Panc1 (cell line): ENCODE data around the gene CFAP20DC.

ENCODE experiments used
- POLR2AphosphoS5 ChIP-seq: IDR thresholded peaks from 2 replicates; pipeline ENCODE4 v1.6.1; 2012; ENCODE audit warnings: mild to moderate bottlenecking, low read depth, low read length, moderate library complexity
- TCF7L2 ChIP-seq: IDR thresholded peaks from 2 replicates; pipeline ENCODE4 v1.6.1; 2011; ENCODE audit warnings: mild to moderate bottlenecking, low read depth, low read length, inconsistent platforms
- TF ChIP-seq, protein P1 (sequence below): fragments of 450-650 bp; IDR thresholded peaks from 2 replicates; pipeline ENCODE4 v1.5.1; 2017; ENCODE audit warnings: mild to moderate bottlenecking
- TF ChIP-seq, protein P2 (sequence below), 2 experiments: IDR thresholded peaks; 2 replicates each; pipeline ENCODE4 v1.6.1; 2011 to 2012; ENCODE audit warnings: low read depth in 2 of 2, control low read depth in 1 of 2, low read length in 1 of 2, mild to moderate bottlenecking in 1 of 2, moderate library complexity in 1 of 2; ENCODE audit not compliant: insufficient read depth in 1 of 2

DNA sequence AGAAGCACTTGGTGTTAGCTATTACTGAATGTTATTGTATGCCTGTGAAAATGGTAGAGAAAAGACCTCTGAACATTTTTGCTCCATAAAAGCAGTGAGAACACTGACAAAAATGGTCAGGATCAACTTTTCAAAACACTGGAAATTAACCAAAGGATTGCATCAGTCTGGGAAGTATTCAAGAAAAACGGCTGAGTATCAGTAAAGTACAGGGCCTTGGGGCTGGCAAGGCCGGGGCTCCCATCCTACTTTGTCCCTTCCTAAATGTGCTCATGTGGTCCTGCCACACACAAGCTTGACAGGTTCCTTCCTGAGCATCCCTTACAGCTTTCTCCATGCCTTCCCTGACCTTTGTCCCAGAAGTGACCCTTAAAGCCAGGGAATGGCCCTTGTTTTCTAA, 84.0 kb downstream of the CFAP20DC start:
- TF ChIP-seq POLR2AphosphoS5 = no peak
- TF ChIP-seq, protein P1, sequence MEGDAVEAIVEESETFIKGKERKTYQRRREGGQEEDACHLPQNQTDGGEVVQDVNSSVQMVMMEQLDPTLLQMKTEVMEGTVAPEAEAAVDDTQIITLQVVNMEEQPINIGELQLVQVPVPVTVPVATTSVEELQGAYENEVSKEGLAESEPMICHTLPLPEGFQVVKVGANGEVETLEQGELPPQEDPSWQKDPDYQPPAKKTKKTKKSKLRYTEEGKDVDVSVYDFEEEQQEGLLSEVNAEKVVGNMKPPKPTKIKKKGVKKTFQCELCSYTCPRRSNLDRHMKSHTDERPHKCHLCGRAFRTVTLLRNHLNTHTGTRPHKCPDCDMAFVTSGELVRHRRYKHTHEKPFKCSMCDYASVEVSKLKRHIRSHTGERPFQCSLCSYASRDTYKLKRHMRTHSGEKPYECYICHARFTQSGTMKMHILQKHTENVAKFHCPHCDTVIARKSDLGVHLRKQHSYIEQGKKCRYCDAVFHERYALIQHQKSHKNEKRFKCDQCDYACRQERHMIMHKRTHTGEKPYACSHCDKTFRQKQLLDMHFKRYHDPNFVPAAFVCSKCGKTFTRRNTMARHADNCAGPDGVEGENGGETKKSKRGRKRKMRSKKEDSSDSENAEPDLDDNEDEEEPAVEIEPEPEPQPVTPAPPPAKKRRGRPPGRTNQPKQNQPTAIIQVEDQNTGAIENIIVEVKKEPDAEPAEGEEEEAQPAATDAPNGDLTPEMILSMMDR = no peak
- TF ChIP-seq, protein P2, sequence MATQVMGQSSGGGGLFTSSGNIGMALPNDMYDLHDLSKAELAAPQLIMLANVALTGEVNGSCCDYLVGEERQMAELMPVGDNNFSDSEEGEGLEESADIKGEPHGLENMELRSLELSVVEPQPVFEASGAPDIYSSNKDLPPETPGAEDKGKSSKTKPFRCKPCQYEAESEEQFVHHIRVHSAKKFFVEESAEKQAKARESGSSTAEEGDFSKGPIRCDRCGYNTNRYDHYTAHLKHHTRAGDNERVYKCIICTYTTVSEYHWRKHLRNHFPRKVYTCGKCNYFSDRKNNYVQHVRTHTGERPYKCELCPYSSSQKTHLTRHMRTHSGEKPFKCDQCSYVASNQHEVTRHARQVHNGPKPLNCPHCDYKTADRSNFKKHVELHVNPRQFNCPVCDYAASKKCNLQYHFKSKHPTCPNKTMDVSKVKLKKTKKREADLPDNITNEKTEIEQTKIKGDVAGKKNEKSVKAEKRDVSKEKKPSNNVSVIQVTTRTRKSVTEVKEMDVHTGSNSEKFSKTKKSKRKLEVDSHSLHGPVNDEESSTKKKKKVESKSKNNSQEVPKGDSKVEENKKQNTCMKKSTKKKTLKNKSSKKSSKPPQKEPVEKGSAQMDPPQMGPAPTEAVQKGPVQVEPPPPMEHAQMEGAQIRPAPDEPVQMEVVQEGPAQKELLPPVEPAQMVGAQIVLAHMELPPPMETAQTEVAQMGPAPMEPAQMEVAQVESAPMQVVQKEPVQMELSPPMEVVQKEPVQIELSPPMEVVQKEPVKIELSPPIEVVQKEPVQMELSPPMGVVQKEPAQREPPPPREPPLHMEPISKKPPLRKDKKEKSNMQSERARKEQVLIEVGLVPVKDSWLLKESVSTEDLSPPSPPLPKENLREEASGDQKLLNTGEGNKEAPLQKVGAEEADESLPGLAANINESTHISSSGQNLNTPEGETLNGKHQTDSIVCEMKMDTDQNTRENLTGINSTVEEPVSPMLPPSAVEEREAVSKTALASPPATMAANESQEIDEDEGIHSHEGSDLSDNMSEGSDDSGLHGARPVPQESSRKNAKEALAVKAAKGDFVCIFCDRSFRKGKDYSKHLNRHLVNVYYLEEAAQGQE (IDR thresholded peaks at IDR 0.05; ENCODE audit: insufficient read depth in 1 of 2, low read depth in 2 of 2, low read length in 1 of 2) = no peak
- TF ChIP-seq TCF7L2 = no peak
